SU-DHL-6 (cell line): ENCODE measurements around the gene SLC25A29.

Source experiments
- H2AFZ ChIP-seq: fragments of 200-600 bp; sonication (generic); 2 replicates; pipeline ENCODE4 v1.6.1; 2014; ENCODE audit warnings: low read depth, mild to moderate bottlenecking, moderate library complexity, mixed read lengths, antibody characterized with exemption, low read length; ENCODE audit not compliant: severe bottlenecking
- H3F3A ChIP-seq: fragments of 200-600 bp; shearing (Covaris generic); 2 replicates; pipeline ENCODE4 v1.6.0; 2016; ENCODE audit warnings: antibody characterized with exemption, mild to moderate bottlenecking; ENCODE audit not compliant: insufficient read depth
- H3K27ac ChIP-seq: fragments of 200-600 bp; sonication (generic); 2 replicates; pipeline ENCODE4 v1.5.1; 2016; ENCODE audit warnings: low read depth, mild to moderate bottlenecking, low read length, moderate library complexity, mixed read lengths
- H3K27me3 ChIP-seq: fragments of 200-600 bp; sonication (generic), shearing (Covaris generic); 2 replicates; pipeline ENCODE4 v1.6.0; 2014; ENCODE audit warnings: mild to moderate bottlenecking, low read length
- H3K36me3 ChIP-seq: fragments of 200-600 bp; sonication (generic); 2 replicates; pipeline ENCODE4 v1.6.1; 2014; ENCODE audit warnings: mild to moderate bottlenecking, low read length, mixed read lengths
- H3K4me2 ChIP-seq: fragments of 300-600, 200-600 bp; shearing (Covaris generic), sonication (generic); 2 replicates; pipeline ENCODE4 v1.6.0; 2014; ENCODE audit warnings: low read length, low read depth, mild to moderate bottlenecking; ENCODE audit not compliant: poor library complexity, severe bottlenecking
- H3K4me3 ChIP-seq: fragments of 200-600 bp; sonication (generic); 2 replicates; pipeline ENCODE4 v1.5.1; 2014; ENCODE audit warnings: antibody characterized with exemption, low read length, mild to moderate bottlenecking, mixed read lengths; ENCODE audit not compliant: insufficient read depth, poor library complexity, severe bottlenecking
- H3K79me2 ChIP-seq: fragments of 200-600 bp; sonication (generic); 2 replicates; pipeline ENCODE4 v1.6.1; 2014; ENCODE audit warnings: mild to moderate bottlenecking, low read length, moderate library complexity; ENCODE audit not compliant: insufficient read depth
- H3K9ac ChIP-seq: fragments of 200-600 bp; sonication (generic); 2 replicates; pipeline ENCODE4 v1.7.0; 2014; ENCODE audit warnings: mild to moderate bottlenecking, low read length
- H3K9me2 ChIP-seq: fragments of 200-600 bp; sonication (generic); replicated peaks from 2 replicates; pipeline ENCODE4 v1.6.1; 2014; ENCODE audit warnings: low read length; ENCODE audit not compliant: insufficient read depth
- H3K9me3 ChIP-seq: fragments of 200-600 bp; sonication (generic); 2 replicates; pipeline ENCODE4 v1.6.1; 2014; ENCODE audit warnings: low read length, mixed read lengths; ENCODE audit not compliant: insufficient read depth
- H4K20me1 ChIP-seq: fragments of 200-600 bp; sonication (generic); 2 replicates; pipeline ENCODE4 v1.6.1; 2014; ENCODE audit warnings: low read depth, mild to moderate bottlenecking, antibody characterized with exemption, low read length, moderate library complexity, mixed read lengths
- CTCF ChIP-seq: fragments of 200-600 bp; sonication (generic); IDR thresholded peaks from one replicate; pipeline ENCODE4 v1.5.1; 2017; ENCODE audit warnings: antibody characterized with exemption, mild to moderate bottlenecking, low read length, moderate library complexity; ENCODE audit not compliant: insufficient read depth, poor library complexity, severe bottlenecking
- EZH2phosphoT487 ChIP-seq: fragments of 200-600 bp; sonication (generic), shearing (Covaris generic); conservative IDR thresholded peaks from 2 replicates; pipeline ENCODE4 v1.6.1; 2018; ENCODE audit warnings: mild to moderate bottlenecking, antibody characterized with exemption, low read length, moderate library complexity, mixed read lengths

SLC25A29 gene

DNA sequence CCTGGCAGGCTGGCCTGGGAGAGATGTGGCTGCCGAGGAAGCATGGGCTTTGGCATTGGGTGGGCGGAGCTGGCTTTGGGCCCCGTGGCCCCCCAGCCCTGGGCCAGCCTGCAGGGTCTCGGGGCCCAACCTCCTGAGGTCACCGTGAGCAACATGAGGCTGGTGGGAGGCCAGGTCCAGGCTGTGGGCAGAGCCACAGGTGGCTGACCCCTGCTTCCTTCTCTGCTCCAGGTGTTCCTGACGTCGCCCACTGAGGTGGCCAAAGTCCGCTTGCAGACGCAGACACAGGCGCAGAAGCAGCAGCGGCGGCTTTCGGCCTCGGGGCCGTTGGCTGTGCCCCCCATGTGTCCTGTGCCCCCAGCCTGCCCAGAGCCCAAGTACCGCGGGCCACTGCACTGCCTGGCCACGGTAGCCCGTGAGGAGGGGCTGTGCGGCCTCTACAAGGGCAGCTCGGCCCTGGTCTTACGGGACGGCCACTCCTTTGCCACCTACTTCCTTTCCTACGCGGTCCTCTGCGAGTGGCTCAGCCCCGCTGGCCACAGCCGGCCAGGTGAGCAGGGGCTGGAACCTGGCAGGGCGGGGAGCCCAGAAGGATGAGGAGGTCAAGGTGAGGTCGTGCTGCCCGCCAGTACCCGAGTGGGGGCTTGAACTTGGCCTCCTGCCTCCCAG lies 22.4 kb upstream of the SLC25A29 start:
- H2AFZ ChIP-seq: no peak overlapping the region
- H3K9me3 ChIP-seq: no peaks in the 10 kb centered on the region
- H3K27ac ChIP-seq: no peak overlapping the region
- no peaks in the 10 kb centered on the region for H3K9me2 ChIP-seq
- no peaks in the 10 kb centered on the region for H3K36me3 ChIP-seq
- H4K20me1 ChIP-seq: no peaks in the 10 kb centered on the region
- H3K79me2 ChIP-seq: no peaks in the 10 kb centered on the region
- H3K9ac ChIP-seq: no peak overlapping the region
- TF ChIP-seq EZH2phosphoT487 (no peak), CTCF (no peak)
- H3F3A ChIP-seq: no peaks in the 10 kb centered on the region
- no peak overlapping the region for H3K4me3 ChIP-seq
- H3K27me3 ChIP-seq: no peaks in the 10 kb centered on the region
- no peak overlapping the region for H3K4me2 ChIP-seq

- no peak overlapping the region for H2AFZ ChIP-seq
- H3K4me3 ChIP-seq: no peak overlapping the region
- H3K79me2 ChIP-seq: no peaks in the 10 kb centered on the region
- H3K9ac ChIP-seq: no peak overlapping the region
- no peaks in the 10 kb centered on the region for H3F3A ChIP-seq
- H3K36me3 ChIP-seq: no peaks in the 10 kb centered on the region
- H3K9me2 ChIP-seq: no peaks in the 10 kb centered on the region
- H3K27ac ChIP-seq: no peak overlapping the region
- H3K4me2 ChIP-seq: no peak overlapping the region
- H3K9me3 ChIP-seq: no peaks in the 10 kb centered on the region
- TF ChIP-seq EZH2phosphoT487: no peak
- no peak for TF ChIP-seq CTCF
- no peaks in the 10 kb centered on the region for H3K27me3 ChIP-seq
- H4K20me1 ChIP-seq: no peaks in the 10 kb centered on the region
Measured at GRCh38 chr14:100327128-100327527, 20.9 kb upstream of the SLC25A29 start.

DNA sequence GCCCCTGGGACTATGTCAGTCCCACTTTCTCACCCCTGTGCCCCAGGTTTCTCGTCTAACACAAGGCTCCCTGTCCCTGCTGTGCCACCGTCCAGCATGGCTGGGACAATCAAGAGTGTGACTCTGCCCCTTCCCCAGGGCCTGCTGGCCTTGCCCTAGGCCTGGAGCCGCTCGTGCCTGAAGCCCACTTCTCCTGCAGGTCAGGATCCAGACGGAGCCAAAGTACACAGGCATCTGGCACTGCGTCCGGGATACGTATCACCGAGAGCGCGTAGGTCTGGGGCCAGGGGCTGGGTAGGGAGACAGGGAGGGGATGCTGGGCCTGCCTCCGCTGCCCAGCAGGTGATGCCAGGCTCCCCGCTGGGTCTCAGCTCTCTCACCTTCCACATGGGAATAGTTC lies 19.7 kb upstream of the SLC25A29 start:
- no peak overlapping the region for H3K27ac ChIP-seq
- no peaks in the 10 kb centered on the region for H3K36me3 ChIP-seq
- no peaks in the 10 kb centered on the region for H3F3A ChIP-seq
- no peaks in the 10 kb centered on the region for H3K9me3 ChIP-seq
- no peaks in the 10 kb centered on the region for H3K79me2 ChIP-seq
- H3K4me2 ChIP-seq: no peak overlapping the region
- H2AFZ ChIP-seq: no peak overlapping the region
- no peak for TF ChIP-seq CTCF
- TF ChIP-seq EZH2phosphoT487: no peak
- H3K9me2 ChIP-seq: no peaks in the 10 kb centered on the region
- no peak overlapping the region for H3K4me3 ChIP-seq
- H3K27me3 ChIP-seq: no peaks in the 10 kb centered on the region
- H3K9ac ChIP-seq: no peak overlapping the region
- no peaks in the 10 kb centered on the region for H4K20me1 ChIP-seq
